Activated naive CD4-positive, alpha-beta T cell treated with anti-CD3 and anti-CD28 coated beads, Interleukin-2, amount 10 ng/mL, durations not matched to agents 7 days and 5 days (primary cell): ENCODE data around the gene PCDH9.
"Not testable (repeated sequence)": the region's sequence is repeated elsewhere in the genome, so short reads cannot be mapped to it uniquely, and the experiment has no call there.

Experiments
- CTCF ChIA-PET: fragments of 350-600 bp; sonication (Branson Sonifier 250); formaldehyde crosslinking; loops from one replicate; lab custom pipeline; 2021; ENCODE audit warnings: antibody characterized with exemption; lab: Charles Lee
- DNase-seq: peaks from one replicate; pipeline ENCODE4 v3.0.0-alpha.2; 2020
- H3K27ac Mint-ChIP-seq: one replicate; pipeline ENCODE4 v1.8.0; 2021; ENCODE audit warnings: mild to moderate bottlenecking, moderate library complexity, mixed read lengths
- H3K27me3 Mint-ChIP-seq: one replicate; pipeline ENCODE4 v1.8.0; 2021; ENCODE audit warnings: mild to moderate bottlenecking, mixed read lengths
- H3K36me3 Mint-ChIP-seq: one replicate; pipeline ENCODE4 v1.8.0; 2021; ENCODE audit warnings: mixed read lengths
- H3K4me1 Mint-ChIP-seq: one replicate; pipeline ENCODE4 v1.8.0; 2021; ENCODE audit warnings: mixed read lengths
- H3K4me3 Mint-ChIP-seq: one replicate; pipeline ENCODE4 v1.8.0; 2021; ENCODE audit warnings: mild to moderate bottlenecking, moderate library complexity, mixed read lengths
- H3K9me3 Mint-ChIP-seq: one replicate; pipeline ENCODE4 v1.8.0; 2021; ENCODE audit warnings: mixed read lengths

Gene PCDH9

GRCh38 chr13:66795636-66796035 lies 434.5 kb downstream of the PCDH9 start:
- H3K4me3 Mint-ChIP-seq: no peak overlapping the region
- H3K27ac Mint-ChIP-seq: no peak overlapping the region
- no peaks in the 10 kb centered on the region for H3K36me3 Mint-ChIP-seq
- no peaks in the 10 kb centered on the region for H3K9me3 Mint-ChIP-seq
- no peaks in the 10 kb centered on the region for H3K27me3 Mint-ChIP-seq
- DNase-seq: no peak
- no peaks in the 10 kb centered on the region for H3K4me1 Mint-ChIP-seq
- CTCF ChIA-PET: no interaction called here

GRCh38 chr13:66794340-66795031 lies 435.6 kb downstream of the PCDH9 start:
- no peak overlapping the region for H3K4me3 Mint-ChIP-seq

GRCh38 chr13:66790861-66791260 lies 439.3 kb downstream of the PCDH9 start:
- H3K27me3 Mint-ChIP-seq: no peaks in the 10 kb centered on the region
- CTCF ChIA-PET: no interaction called here
- H3K4me3 Mint-ChIP-seq: no peak overlapping the region
- no peak for DNase-seq
- no peaks in the 10 kb centered on the region for H3K4me1 Mint-ChIP-seq
- H3K27ac Mint-ChIP-seq: no peak overlapping the region
- H3K9me3 Mint-ChIP-seq: no peaks in the 10 kb centered on the region
- H3K36me3 Mint-ChIP-seq: no peaks in the 10 kb centered on the region

More at GRCh38 chr13:66794340-66795031, 435.6 kb downstream of the PCDH9 start:
- H3K27ac Mint-ChIP-seq: no peak overlapping the region
- CTCF ChIA-PET: no interaction called here
- no peaks in the 10 kb centered on the region for H3K36me3 Mint-ChIP-seq
- no peaks in the 10 kb centered on the region for H3K9me3 Mint-ChIP-seq
- H3K27me3 Mint-ChIP-seq: no peaks in the 10 kb centered on the region
- no peaks in the 10 kb centered on the region for H3K4me1 Mint-ChIP-seq
- DNase-seq: no peak

- Mint-ChIP-seq H3K27ac (no peak overlapping the region), H3K4me1 (no peaks in the 10 kb centered on the region), H3K4me3 (no peak overlapping the region), H3K27me3 (no peaks in the 10 kb centered on the region), H3K9me3 (peaks cover 4% of the 10 kb centered on the region), H3K36me3 (no peaks in the 10 kb centered on the region)
- DNase-seq: no peak
- CTCF ChIA-PET: no interaction called here
Observed at GRCh38 chr13:66781241-66781640, 448.9 kb downstream of the PCDH9 start.

- DNase-seq: no peak
- peaks cover 4% of the 10 kb centered on the region for H3K9me3 Mint-ChIP-seq
- no peak overlapping the region for H3K4me3 Mint-ChIP-seq
- no peak overlapping the region for H3K27ac Mint-ChIP-seq
- H3K36me3 Mint-ChIP-seq: no peaks in the 10 kb centered on the region
- no peaks in the 10 kb centered on the region for H3K27me3 Mint-ChIP-seq
- H3K4me1 Mint-ChIP-seq: no peaks in the 10 kb centered on the region
- CTCF ChIA-PET: no interaction called here
Observed at GRCh38 chr13:66780814-66781213, 449.3 kb downstream of the PCDH9 start.

GRCh38 chr13:66778461-66778860 lies 451.7 kb downstream of the PCDH9 start:
- no peak overlapping the region for H3K4me3 Mint-ChIP-seq
- H3K27me3 Mint-ChIP-seq: no peaks in the 10 kb centered on the region
- H3K36me3 Mint-ChIP-seq: no peaks in the 10 kb centered on the region
- H3K27ac Mint-ChIP-seq: no peak overlapping the region
- peaks cover 4% of the 10 kb centered on the region for H3K9me3 Mint-ChIP-seq
- DNase-seq: no peak
- no peaks in the 10 kb centered on the region for H3K4me1 Mint-ChIP-seq
- CTCF ChIA-PET: no interaction called here

- DNase-seq: no peak
- no peaks in the 10 kb centered on the region for H3K4me1 Mint-ChIP-seq
- CTCF ChIA-PET: no interaction called here
- no peak overlapping the region for H3K27ac Mint-ChIP-seq
- H3K27me3 Mint-ChIP-seq: no peaks in the 10 kb centered on the region
- H3K36me3 Mint-ChIP-seq: no peaks in the 10 kb centered on the region
- peaks cover 4% of the 10 kb centered on the region for H3K9me3 Mint-ChIP-seq
- H3K4me3 Mint-ChIP-seq: no peak overlapping the region
Observed at GRCh38 chr13:66775196-66775595, 454.9 kb downstream of the PCDH9 start.

- H3K4me3 Mint-ChIP-seq: no peak overlapping the region
Observed at GRCh38 chr13:66774046-66774445, 456.1 kb downstream of the PCDH9 start.

GRCh38 chr13:66765559-66765958 lies 464.6 kb downstream of the PCDH9 start:
- Mint-ChIP-seq H3K4me3 (no peak overlapping the region), H3K4me1 (no peaks in the 10 kb centered on the region), H3K36me3 (no peaks in the 10 kb centered on the region), H3K27ac (no peak overlapping the region), H3K9me3 (peaks cover 5% of the 10 kb centered on the region), H3K27me3 (no peaks in the 10 kb centered on the region)
- DNase-seq: no peak
- CTCF ChIA-PET: interaction anchor here (0.9 kb wide), 1 partner anchor 8 kb away, joined by 3 read pairs; no protein-coding TSS in a partner anchor

More at GRCh38 chr13:66774046-66774445, 456.1 kb downstream of the PCDH9 start:
- no peaks in the 10 kb centered on the region for H3K4me1 Mint-ChIP-seq
- H3K27me3 Mint-ChIP-seq: no peaks in the 10 kb centered on the region
- CTCF ChIA-PET: no interaction called here
- no peak overlapping the region for H3K27ac Mint-ChIP-seq
- H3K9me3 Mint-ChIP-seq: peaks cover 4% of the 10 kb centered on the region
- no peak for DNase-seq
- no peaks in the 10 kb centered on the region for H3K36me3 Mint-ChIP-seq

GRCh38 chr13:66760678-66761077 lies 469.5 kb downstream of the PCDH9 start:
- H3K4me1 Mint-ChIP-seq, H3K4me3 Mint-ChIP-seq, CTCF ChIA-PET, H3K27ac Mint-ChIP-seq, H3K9me3 Mint-ChIP-seq, DNase-seq, H3K27me3 Mint-ChIP-seq, H3K36me3 Mint-ChIP-seq: not testable (repeated sequence)

- Mint-ChIP-seq H3K4me3 (no peak overlapping the region), H3K9me3 (peaks cover 5% of the 10 kb centered on the region), H3K27me3 (no peaks in the 10 kb centered on the region), H3K36me3 (no peaks in the 10 kb centered on the region), H3K4me1 (no peaks in the 10 kb centered on the region), H3K27ac (no peak overlapping the region)
- CTCF ChIA-PET: no interaction called here
- no peak for DNase-seq
Observed at GRCh38 chr13:66759919-66760318, 470.2 kb downstream of the PCDH9 start.

- Mint-ChIP-seq H3K4me3 (no peak overlapping the region), H3K27me3 (no peaks in the 10 kb centered on the region), H3K27ac (no peak overlapping the region), H3K4me1 (no peaks in the 10 kb centered on the region), H3K36me3 (no peaks in the 10 kb centered on the region), H3K9me3 (peaks cover 7% of the 10 kb centered on the region)
- CTCF ChIA-PET: no interaction called here
- no peak for DNase-seq
Observed at GRCh38 chr13:66751691-66752090, 478.4 kb downstream of the PCDH9 start.

GRCh38 chr13:66748712-66749111 lies 481.4 kb downstream of the PCDH9 start:
- DNase-seq: no peak
- Mint-ChIP-seq H3K36me3 (no peaks in the 10 kb centered on the region), H3K27me3 (no peaks in the 10 kb centered on the region), H3K4me1 (no peaks in the 10 kb centered on the region), H3K9me3 (peaks cover 7% of the 10 kb centered on the region), H3K27ac (no peak overlapping the region), H3K4me3 (no peak overlapping the region)
- CTCF ChIA-PET: no interaction called here

- Mint-ChIP-seq H3K9me3 (peaks cover 8% of the 10 kb centered on the region), H3K4me1 (no peaks in the 10 kb centered on the region), H3K4me3 (no peak overlapping the region), H3K36me3 (no peaks in the 10 kb centered on the region), H3K27ac (no peak overlapping the region), H3K27me3 (no peaks in the 10 kb centered on the region)
- no peak for DNase-seq
- CTCF ChIA-PET: no interaction called here
Observed at GRCh38 chr13:66745307-66745706, 484.8 kb downstream of the PCDH9 start.

- no peaks in the 10 kb centered on the region for H3K27me3 Mint-ChIP-seq
- H3K27ac Mint-ChIP-seq: no peak overlapping the region
- peaks cover 2% of the 10 kb centered on the region for H3K9me3 Mint-ChIP-seq
- no peak for DNase-seq
- no peaks in the 10 kb centered on the region for H3K36me3 Mint-ChIP-seq
- CTCF ChIA-PET: no interaction called here
- H3K4me3 Mint-ChIP-seq: no peak overlapping the region
- H3K4me1 Mint-ChIP-seq: no peaks in the 10 kb centered on the region
Observed at GRCh38 chr13:66723576-66723975, 506.6 kb downstream of the PCDH9 start.
